22Rv1 (cell line): Measurements from ENCODE around the gene MAST4.

Experiments
- ZFX ChIP-seq: fragments of 450-650 bp; IDR thresholded peaks from 2 replicates; pipeline ENCODE4 v1.6.1; 2017; ENCODE audit warnings: antibody characterized with exemption, borderline replicate concordance
- TF ChIP-seq, protein P1 (sequence below): fragments of 450-650 bp; IDR thresholded peaks from 2 replicates; pipeline ENCODE4 v1.5.1; 2017; ENCODE audit warnings: mild to moderate bottlenecking

DNA sequence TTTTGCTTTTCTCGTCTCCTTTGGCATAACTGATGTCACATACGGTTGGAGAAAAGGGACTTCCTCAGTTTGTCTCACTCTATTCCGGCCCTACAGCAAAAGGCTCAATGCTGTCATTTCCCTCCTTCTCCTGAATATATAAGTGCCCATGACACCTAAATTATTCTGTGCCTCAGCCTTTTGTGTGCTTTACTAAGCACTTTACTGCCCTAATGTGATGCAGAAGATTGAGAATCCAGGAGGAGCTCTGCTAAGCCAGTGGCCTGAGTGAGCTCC, 592.8 kb downstream of the MAST4 start:
- TF ChIP-seq, protein P1, sequence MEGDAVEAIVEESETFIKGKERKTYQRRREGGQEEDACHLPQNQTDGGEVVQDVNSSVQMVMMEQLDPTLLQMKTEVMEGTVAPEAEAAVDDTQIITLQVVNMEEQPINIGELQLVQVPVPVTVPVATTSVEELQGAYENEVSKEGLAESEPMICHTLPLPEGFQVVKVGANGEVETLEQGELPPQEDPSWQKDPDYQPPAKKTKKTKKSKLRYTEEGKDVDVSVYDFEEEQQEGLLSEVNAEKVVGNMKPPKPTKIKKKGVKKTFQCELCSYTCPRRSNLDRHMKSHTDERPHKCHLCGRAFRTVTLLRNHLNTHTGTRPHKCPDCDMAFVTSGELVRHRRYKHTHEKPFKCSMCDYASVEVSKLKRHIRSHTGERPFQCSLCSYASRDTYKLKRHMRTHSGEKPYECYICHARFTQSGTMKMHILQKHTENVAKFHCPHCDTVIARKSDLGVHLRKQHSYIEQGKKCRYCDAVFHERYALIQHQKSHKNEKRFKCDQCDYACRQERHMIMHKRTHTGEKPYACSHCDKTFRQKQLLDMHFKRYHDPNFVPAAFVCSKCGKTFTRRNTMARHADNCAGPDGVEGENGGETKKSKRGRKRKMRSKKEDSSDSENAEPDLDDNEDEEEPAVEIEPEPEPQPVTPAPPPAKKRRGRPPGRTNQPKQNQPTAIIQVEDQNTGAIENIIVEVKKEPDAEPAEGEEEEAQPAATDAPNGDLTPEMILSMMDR, result no peak
- no peak for TF ChIP-seq ZFX
